Measurements from ENCODE around the gene USE1.

GRCh38 chr19:17184371-17184841, 30.8 kb upstream of the USE1 start:
- no peak for TF ChIP-seq CTCF (IDR thresholded peaks at IDR 0.05)
- TF ChIP-seq POLR2AphosphoS5 (IDR thresholded peaks at IDR 0.05), result no peak

All from prostate gland (tissue), 2 donors.